SK-N-SH (cell line): Measurements from ENCODE around the gene ELOVL3. TPM values are rescaled to one million over a fixed set of nuclear protein-coding genes. Genes with fewer than 3 reads are reported as not detected.

ENCODE experiments used
- CTCF ChIA-PET: fragments of 300-600, 350-600 bp; formaldehyde crosslinking; extraction: SDS; loops from one replicate; lab custom pipeline; 2021; lab: Yijun Ruan, JAX
- POLR2A ChIA-PET: fragments of 350-600 bp; sonication (Branson Sonifier 250); formaldehyde crosslinking; extraction: SDS; loops from one replicate; lab custom pipeline; 2020; ENCODE audit warnings: antibody characterized with exemption, inconsistent platforms; lab: Yijun Ruan, JAX
- DNase-seq: peaks from one replicate; pipeline ENCODE4 v3.0.0; 2012
- H2AFZ ChIP-seq: fragments of 200-600 bp; sonication (generic); 2 replicates; pipeline ENCODE4 v1.8.1; 2016; ENCODE audit warnings: antibody characterized with exemption, mild to moderate bottlenecking, low read depth
- H3F3A ChIP-seq: fragments of 200-600 bp; sonication (generic); replicated peaks from 2 replicates; pipeline ENCODE3; 2016; ENCODE audit warnings: antibody characterized with exemption, mild to moderate bottlenecking; ENCODE audit not compliant: insufficient read depth
- H3K27ac ChIP-seq, 2 experiments: fragments of 200-500 bp in 1 of 2; fragments of 200-600 bp in 1 of 2; sonication (Bioruptor generic) in 1 of 2; sonication (generic), shearing (Covaris generic) in 1 of 2; 2 replicates each; pipeline versions ENCODE4 v1.5.1 to v1.6.1; 2014 to 2016; ENCODE audit warnings: low read depth in 2 of 2, inconsistent platforms in 1 of 2, low read length in 1 of 2, mild to moderate bottlenecking in 1 of 2, mixed read lengths in 1 of 2
- H3K27me3 ChIP-seq: fragments of 200-600 bp; sonication (generic), shearing (Covaris generic); 2 replicates; pipeline ENCODE4 v1.6.1; 2016; ENCODE audit warnings: mixed run types; ENCODE audit not compliant: insufficient read depth
- H3K36me3 ChIP-seq, 2 experiments: fragments of 200-500 bp in 1 of 2; fragments of 200-600 bp in 1 of 2; sonication (Bioruptor generic) in 1 of 2; sonication (generic) in 1 of 2; replicated peaks in 1 of 2; 2 replicates each; pipeline versions ENCODE3 to v1.5.1; 2014 to 2016; ENCODE audit warnings: low read length in 1 of 2, mild to moderate bottlenecking in 1 of 2; ENCODE audit not compliant: insufficient read depth in 2 of 2, control insufficient read depth in 1 of 2
- H3K4me1 ChIP-seq, 2 experiments: fragments of 200-500 bp in 1 of 2; fragments of 200-600 bp in 1 of 2; sonication (Bioruptor generic) in 1 of 2; sonication (generic), shearing (Covaris generic) in 1 of 2; 2 replicates each; pipeline versions ENCODE4 v1.5.1 to v1.6.1; 2014 to 2016; ENCODE audit warnings: low read depth in 1 of 2, low read length in 1 of 2, mixed run types in 1 of 2; ENCODE audit not compliant: insufficient read depth in 2 of 2, control insufficient read depth in 1 of 2
- H3K4me2 ChIP-seq: fragments of 200-600 bp; sonication (generic), shearing (Covaris generic); 2 replicates; pipeline ENCODE4 v1.6.1; 2017; ENCODE audit warnings: mixed run types
- H3K4me3 ChIP-seq, 2 experiments: fragments of 200-500 bp in 1 of 2; fragments of 200-600 bp in 1 of 2; sonication (Bioruptor generic) in 1 of 2; sonication (generic), shearing (Covaris generic) in 1 of 2; 2 replicates each; pipeline versions ENCODE4 v1.5.1 to v1.8.1; 2014 to 2016; ENCODE audit warnings: low read depth in 2 of 2, inconsistent platforms in 1 of 2, low read length in 1 of 2, mild to moderate bottlenecking in 1 of 2, mixed read lengths in 1 of 2, moderate library complexity in 1 of 2
- H3K79me2 ChIP-seq: fragments of 200-600 bp; sonication (generic); 2 replicates; pipeline ENCODE4 v1.8.1; 2017; ENCODE audit warnings: mild to moderate bottlenecking; ENCODE audit not compliant: insufficient read depth
- H3K9ac ChIP-seq: fragments of 200-600 bp; sonication (generic); 2 replicates; pipeline ENCODE4 v1.6.1; 2017; ENCODE audit warnings: mixed run types
- H3K9me2 ChIP-seq: fragments of 200-600 bp; sonication (generic); 2 replicates; pipeline ENCODE4 v1.6.1; 2017; ENCODE audit warnings: mixed run types
- H3K9me3 ChIP-seq: fragments of 200-600 bp; sonication (generic); 2 replicates; pipeline ENCODE4 v1.6.1; 2017; ENCODE audit warnings: mixed run types, mild to moderate bottlenecking, moderate library complexity
- H4K20me1 ChIP-seq: fragments of 200-600 bp; sonication (generic); 2 replicates; pipeline ENCODE4 v1.6.1; 2017; ENCODE audit warnings: mild to moderate bottlenecking, mixed run types; ENCODE audit not compliant: insufficient read depth
- CHD2 ChIP-seq: fragments of 150-350 bp; IDR thresholded peaks from 2 replicates; pipeline ENCODE4 v1.6.1; 2018; ENCODE audit warnings: low read length; ENCODE audit not compliant: partially characterized antibody
- FOSL2 ChIP-seq: IDR thresholded peaks from 2 replicates; pipeline ENCODE4 v1.4.0; 2012; ENCODE audit warnings: low read depth, mild to moderate bottlenecking, moderate library complexity, borderline replicate concordance
- FOXJ3 ChIP-seq: sonication (generic); formaldehyde crosslinking; IDR thresholded peaks from 2 replicates; pipeline ENCODE4 v1.5.1; 2020; ENCODE audit warnings: mild to moderate bottlenecking, missing genetic modification reagents
- MXI1 ChIP-seq: IDR thresholded peaks from 2 replicates; pipeline ENCODE4 v1.6.1; 2012; ENCODE audit warnings: mild to moderate bottlenecking, low read depth, low read length, improper control_type of control experiment
- RCOR1 ChIP-seq: fragments of 150-350 bp; IDR thresholded peaks from 2 replicates; pipeline ENCODE4 v1.6.1; 2017; ENCODE audit warnings: antibody characterized with exemption, low read length
- RFX5 ChIP-seq: IDR thresholded peaks from 2 replicates; pipeline ENCODE4 v1.6.1; 2012; ENCODE audit warnings: mild to moderate bottlenecking, improper control_type of control experiment, low read length
- RXRA ChIP-seq: IDR thresholded peaks from 2 replicates; pipeline ENCODE4 v1.4.0; 2012; ENCODE audit warnings: low read depth, mild to moderate bottlenecking, borderline replicate concordance
- SIN3A ChIP-seq: IDR thresholded peaks from 2 replicates; pipeline ENCODE4 v1.6.1; 2012; ENCODE audit warnings: low read depth, mild to moderate bottlenecking, low read length, moderate library complexity, borderline replicate concordance
- SMC3 ChIP-seq: IDR thresholded peaks from 2 replicates; pipeline ENCODE4 v1.6.1; 2012; ENCODE audit warnings: low read depth, low read length, improper control_type of control experiment
- TEAD4 ChIP-seq: IDR thresholded peaks from 2 replicates; pipeline ENCODE4 v1.4.0; 2012; ENCODE audit warnings: mild to moderate bottlenecking, borderline replicate concordance; ENCODE audit not compliant: insufficient read depth
- YY1 ChIP-seq: IDR thresholded peaks from 2 replicates; pipeline ENCODE4 v1.4.0; 2012; ENCODE audit warnings: low read depth, mild to moderate bottlenecking
- polyA plus RNA-seq, 3 experiments: library from polyadenylated mRNA; depleted of rRNA; stranded (reverse); fragments of >200 nt; gene quantifications; 2 replicates each; pipeline ENCODE4 v1.2.3, GENCODE V29; 2012
- TF ChIP-seq, protein P1 (sequence below): IDR thresholded peaks from 2 replicates; pipeline ENCODE4 v1.4.0; 2012; ENCODE audit warnings: low read depth, borderline replicate concordance
- TF ChIP-seq, protein P2 (sequence below): fragments of 150-350 bp; IDR thresholded peaks from 2 replicates; pipeline ENCODE4 v1.6.1; 2017; ENCODE audit warnings: antibody characterized with exemption, low read length, low read depth, borderline replicate concordance
- TF ChIP-seq, protein P3 (sequence below): IDR thresholded peaks from 2 replicates; pipeline ENCODE4 v1.6.1; 2012; ENCODE audit warnings: mild to moderate bottlenecking, low read depth, low read length, moderate library complexity
- TF ChIP-seq, protein P4 (sequence below): IDR thresholded peaks from 2 replicates; pipeline ENCODE4 v1.4.0; 2012; ENCODE audit warnings: low read depth
- TF ChIP-seq, protein P5 (sequence below): IDR thresholded peaks from 2 replicates; pipeline ENCODE4 v1.4.0; 2012; ENCODE audit warnings: low read depth, borderline replicate concordance
- TF ChIP-seq, protein P6 (sequence below): fragments of 200-600 bp; sonication (generic); IDR thresholded peaks from 2 replicates; pipeline ENCODE4 v1.6.1; 2017; ENCODE audit warnings: antibody characterized with exemption, mild to moderate bottlenecking, moderate library complexity

The ELOVL3 gene
- polyA plus RNA-seq, 1 of the 3 experiments (the other 2 are of a cell fraction): 0.25 TPM

DNA sequence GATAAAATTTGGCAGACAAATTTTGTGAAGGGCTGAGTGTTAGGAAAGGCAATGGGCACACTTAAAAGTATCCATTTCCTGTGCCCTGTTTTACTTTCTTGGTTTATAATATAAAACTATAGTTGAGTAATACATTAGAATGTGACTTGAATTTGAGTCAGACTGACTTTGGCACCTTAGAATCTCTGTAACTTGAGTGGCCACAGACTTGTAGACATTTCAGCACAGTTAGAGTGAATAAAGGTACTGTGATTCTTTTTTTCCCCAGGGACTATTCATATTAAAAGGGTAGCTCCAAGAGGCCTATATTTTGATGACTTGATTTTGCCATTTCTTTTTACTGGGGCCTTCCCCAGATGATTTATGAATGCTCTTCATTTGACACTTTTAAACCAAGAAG is 41.6 kb downstream of the ELOVL3 start:
- peaks cover 8 to 18% of the 10 kb centered on the region in 2 experiments; a peak in 3 of 4 replicates for H3K4me1 ChIP-seq
- peaks cover 44% of the 10 kb centered on the region for H4K20me1 ChIP-seq
- H3K4me2 ChIP-seq: peak overlapping the region; percentile 47
- H3K9ac ChIP-seq: 0 out of 2 replicates have a peak overlapping the region, but pooled peaks have one; percentile 3
- no peaks in the 10 kb centered on the region for H3K9me3 ChIP-seq
- no peak for DNase-seq
- no peaks in the 10 kb centered on the region for H3K9me2 ChIP-seq
- CTCF ChIA-PET: interaction anchor here (0.7 to 2.2 kb wide), 8 partner anchors 15 to 195 kb away, joined by 3 to 14 read pairs (median 4); partner anchors contain the start of gene GBF1
- peak overlapping the region; percentile 20 to 56; a peak in 3 of 4 replicates for H3K27ac ChIP-seq
- no peaks in the 10 kb centered on the region for H3K27me3 ChIP-seq
- peaks cover 3 to 14% of the 10 kb centered on the region in 2 experiments for H3K36me3 ChIP-seq
- POLR2A ChIA-PET: no interaction called here
- H2AFZ ChIP-seq: no peak overlapping the region
- no peak overlapping the region for H3K4me3 ChIP-seq
- peaks cover 64% of the 10 kb centered on the region for H3K79me2 ChIP-seq
- TF ChIP-seq TEAD4 (no peak), RXRA (no peak), RCOR1 (no peak), CHD2 (no peak), SMC3 (no peak), SIN3A (no peak), FOSL2 (no peak), FOXJ3 (CRISPR knock-in tag) (no peak), MXI1 (no peak), RFX5 (no peak), YY1 (no peak)
- TF ChIP-seq, protein P1, sequence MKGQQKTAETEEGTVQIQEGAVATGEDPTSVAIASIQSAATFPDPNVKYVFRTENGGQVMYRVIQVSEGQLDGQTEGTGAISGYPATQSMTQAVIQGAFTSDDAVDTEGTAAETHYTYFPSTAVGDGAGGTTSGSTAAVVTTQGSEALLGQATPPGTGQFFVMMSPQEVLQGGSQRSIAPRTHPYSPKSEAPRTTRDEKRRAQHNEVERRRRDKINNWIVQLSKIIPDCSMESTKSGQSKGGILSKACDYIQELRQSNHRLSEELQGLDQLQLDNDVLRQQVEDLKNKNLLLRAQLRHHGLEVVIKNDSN: no peak
- TF ChIP-seq, protein P2, sequence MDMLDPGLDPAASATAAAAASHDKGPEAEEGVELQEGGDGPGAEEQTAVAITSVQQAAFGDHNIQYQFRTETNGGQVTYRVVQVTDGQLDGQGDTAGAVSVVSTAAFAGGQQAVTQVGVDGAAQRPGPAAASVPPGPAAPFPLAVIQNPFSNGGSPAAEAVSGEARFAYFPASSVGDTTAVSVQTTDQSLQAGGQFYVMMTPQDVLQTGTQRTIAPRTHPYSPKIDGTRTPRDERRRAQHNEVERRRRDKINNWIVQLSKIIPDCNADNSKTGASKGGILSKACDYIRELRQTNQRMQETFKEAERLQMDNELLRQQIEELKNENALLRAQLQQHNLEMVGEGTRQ: no peak
- TF ChIP-seq, protein P3, sequence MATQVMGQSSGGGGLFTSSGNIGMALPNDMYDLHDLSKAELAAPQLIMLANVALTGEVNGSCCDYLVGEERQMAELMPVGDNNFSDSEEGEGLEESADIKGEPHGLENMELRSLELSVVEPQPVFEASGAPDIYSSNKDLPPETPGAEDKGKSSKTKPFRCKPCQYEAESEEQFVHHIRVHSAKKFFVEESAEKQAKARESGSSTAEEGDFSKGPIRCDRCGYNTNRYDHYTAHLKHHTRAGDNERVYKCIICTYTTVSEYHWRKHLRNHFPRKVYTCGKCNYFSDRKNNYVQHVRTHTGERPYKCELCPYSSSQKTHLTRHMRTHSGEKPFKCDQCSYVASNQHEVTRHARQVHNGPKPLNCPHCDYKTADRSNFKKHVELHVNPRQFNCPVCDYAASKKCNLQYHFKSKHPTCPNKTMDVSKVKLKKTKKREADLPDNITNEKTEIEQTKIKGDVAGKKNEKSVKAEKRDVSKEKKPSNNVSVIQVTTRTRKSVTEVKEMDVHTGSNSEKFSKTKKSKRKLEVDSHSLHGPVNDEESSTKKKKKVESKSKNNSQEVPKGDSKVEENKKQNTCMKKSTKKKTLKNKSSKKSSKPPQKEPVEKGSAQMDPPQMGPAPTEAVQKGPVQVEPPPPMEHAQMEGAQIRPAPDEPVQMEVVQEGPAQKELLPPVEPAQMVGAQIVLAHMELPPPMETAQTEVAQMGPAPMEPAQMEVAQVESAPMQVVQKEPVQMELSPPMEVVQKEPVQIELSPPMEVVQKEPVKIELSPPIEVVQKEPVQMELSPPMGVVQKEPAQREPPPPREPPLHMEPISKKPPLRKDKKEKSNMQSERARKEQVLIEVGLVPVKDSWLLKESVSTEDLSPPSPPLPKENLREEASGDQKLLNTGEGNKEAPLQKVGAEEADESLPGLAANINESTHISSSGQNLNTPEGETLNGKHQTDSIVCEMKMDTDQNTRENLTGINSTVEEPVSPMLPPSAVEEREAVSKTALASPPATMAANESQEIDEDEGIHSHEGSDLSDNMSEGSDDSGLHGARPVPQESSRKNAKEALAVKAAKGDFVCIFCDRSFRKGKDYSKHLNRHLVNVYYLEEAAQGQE: no peak
- TF ChIP-seq, protein P4, sequence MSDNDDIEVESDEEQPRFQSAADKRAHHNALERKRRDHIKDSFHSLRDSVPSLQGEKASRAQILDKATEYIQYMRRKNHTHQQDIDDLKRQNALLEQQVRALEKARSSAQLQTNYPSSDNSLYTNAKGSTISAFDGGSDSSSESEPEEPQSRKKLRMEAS: no peak
- TF ChIP-seq, protein P5, sequence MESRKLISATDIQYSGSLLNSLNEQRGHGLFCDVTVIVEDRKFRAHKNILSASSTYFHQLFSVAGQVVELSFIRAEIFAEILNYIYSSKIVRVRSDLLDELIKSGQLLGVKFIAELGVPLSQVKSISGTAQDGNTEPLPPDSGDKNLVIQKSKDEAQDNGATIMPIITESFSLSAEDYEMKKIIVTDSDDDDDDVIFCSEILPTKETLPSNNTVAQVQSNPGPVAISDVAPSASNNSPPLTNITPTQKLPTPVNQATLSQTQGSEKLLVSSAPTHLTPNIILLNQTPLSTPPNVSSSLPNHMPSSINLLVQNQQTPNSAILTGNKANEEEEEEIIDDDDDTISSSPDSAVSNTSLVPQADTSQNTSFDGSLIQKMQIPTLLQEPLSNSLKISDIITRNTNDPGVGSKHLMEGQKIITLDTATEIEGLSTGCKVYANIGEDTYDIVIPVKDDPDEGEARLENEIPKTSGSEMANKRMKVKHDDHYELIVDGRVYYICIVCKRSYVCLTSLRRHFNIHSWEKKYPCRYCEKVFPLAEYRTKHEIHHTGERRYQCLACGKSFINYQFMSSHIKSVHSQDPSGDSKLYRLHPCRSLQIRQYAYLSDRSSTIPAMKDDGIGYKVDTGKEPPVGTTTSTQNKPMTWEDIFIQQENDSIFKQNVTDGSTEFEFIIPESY: no peak
- TF ChIP-seq, protein P6, sequence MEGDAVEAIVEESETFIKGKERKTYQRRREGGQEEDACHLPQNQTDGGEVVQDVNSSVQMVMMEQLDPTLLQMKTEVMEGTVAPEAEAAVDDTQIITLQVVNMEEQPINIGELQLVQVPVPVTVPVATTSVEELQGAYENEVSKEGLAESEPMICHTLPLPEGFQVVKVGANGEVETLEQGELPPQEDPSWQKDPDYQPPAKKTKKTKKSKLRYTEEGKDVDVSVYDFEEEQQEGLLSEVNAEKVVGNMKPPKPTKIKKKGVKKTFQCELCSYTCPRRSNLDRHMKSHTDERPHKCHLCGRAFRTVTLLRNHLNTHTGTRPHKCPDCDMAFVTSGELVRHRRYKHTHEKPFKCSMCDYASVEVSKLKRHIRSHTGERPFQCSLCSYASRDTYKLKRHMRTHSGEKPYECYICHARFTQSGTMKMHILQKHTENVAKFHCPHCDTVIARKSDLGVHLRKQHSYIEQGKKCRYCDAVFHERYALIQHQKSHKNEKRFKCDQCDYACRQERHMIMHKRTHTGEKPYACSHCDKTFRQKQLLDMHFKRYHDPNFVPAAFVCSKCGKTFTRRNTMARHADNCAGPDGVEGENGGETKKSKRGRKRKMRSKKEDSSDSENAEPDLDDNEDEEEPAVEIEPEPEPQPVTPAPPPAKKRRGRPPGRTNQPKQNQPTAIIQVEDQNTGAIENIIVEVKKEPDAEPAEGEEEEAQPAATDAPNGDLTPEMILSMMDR: no peak
- peaks cover 30% of the 10 kb centered on the region for H3F3A ChIP-seq
